Skeletal muscle satellite cell (primary cell): ENCODE results near the gene HSPBP1.

ENCODE experiments used
- H3K27me3 ChIP-seq: 2 replicates; pipeline ENCODE4 v1.7.0; 2013; ENCODE audit warnings: low read length; ENCODE audit not compliant: control insufficient read depth, insufficient read depth
- H3K36me3 ChIP-seq: 2 replicates; pipeline ENCODE4 v1.7.0; 2013; ENCODE audit warnings: mild to moderate bottlenecking, control low read depth, low read length; ENCODE audit not compliant: insufficient read depth
- H3K4me1 ChIP-seq: 2 replicates; pipeline ENCODE4 v1.7.0; 2013; ENCODE audit warnings: low read length; ENCODE audit not compliant: control insufficient read depth, insufficient read depth
- H3K4me2 ChIP-seq: 2 replicates; pipeline ENCODE4 v1.7.0; 2013; ENCODE audit warnings: mild to moderate bottlenecking, low read length
- H3K4me3 ChIP-seq: 2 replicates; pipeline ENCODE4 v1.7.0; 2013; ENCODE audit warnings: low read length
- H3K9ac ChIP-seq: 2 replicates; pipeline ENCODE4 v1.7.0; 2013; ENCODE audit warnings: mild to moderate bottlenecking, low read depth, low read length, moderate library complexity
- H3K9me3 ChIP-seq: replicated peaks from 2 replicates; pipeline ENCODE4 v1.7.0; 2013; ENCODE audit warnings: mild to moderate bottlenecking, control low read depth, low read length

The HSPBP1 gene

GRCh38 chr19:55284405-55285058 lies 4.6 kb upstream of the HSPBP1 start:
- no peaks in the 10 kb centered on the region for H3K36me3 ChIP-seq
- no peaks in the 10 kb centered on the region for H3K27me3 ChIP-seq
- H3K9ac ChIP-seq: no peak overlapping the region
- H3K4me2 ChIP-seq: peak overlapping the region; percentile 37
- H3K9me3 ChIP-seq: no peaks in the 10 kb centered on the region
- peaks cover 7% of the 10 kb centered on the region for H3K4me1 ChIP-seq
- peak overlapping the region; percentile 30 for H3K4me3 ChIP-seq

- no peak within 1 kb of the TSS for H3K9ac ChIP-seq
- H3K4me2 ChIP-seq: peak within 1 kb of the TSS; percentile 70
- no peaks in the 10 kb centered on the region for H3K9me3 ChIP-seq
- H3K36me3 ChIP-seq: no peaks in the 10 kb centered on the region
- H3K4me3 ChIP-seq: peak within 1 kb of the TSS; percentile 49
- no peaks in the 10 kb centered on the region for H3K27me3 ChIP-seq
- H3K4me1 ChIP-seq: peaks cover 11% of the 10 kb centered on the region
Measured at GRCh38 chr19:55283548-55284377, 3.9 kb upstream of the HSPBP1 start, which contains the start of gene BRSK1. Gene BRSK1 (plus strand): TSS chr19:55283997. CDS start chr19:55284443, 446 bp downstream.

- Histone ChIP-seq H3K4me1 (peaks cover 11% of the 10 kb centered on the region), H3K4me3 (peak overlapping the region; percentile 81), H3K4me2 (peak overlapping the region; percentile 93), H3K9ac (peak overlapping the region; percentile 76), H3K36me3 (peaks cover 8% of the 10 kb centered on the region), H3K27me3 (no peaks in the 10 kb centered on the region), H3K9me3 (no peaks in the 10 kb centered on the region)
Measured at GRCh38 chr19:55279340-55279739, 570 bp downstream of the HSPBP1 start.

GRCh38 chr19:55278391-55279135 lies 1.3 kb downstream of the HSPBP1 start:
- H3K4me3 ChIP-seq: peak overlapping the region; percentile 81
- peaks cover 11% of the 10 kb centered on the region for H3K4me1 ChIP-seq
- H3K36me3 ChIP-seq: peaks cover 8% of the 10 kb centered on the region
- H3K9ac ChIP-seq: no peak overlapping the region
- H3K27me3 ChIP-seq: no peaks in the 10 kb centered on the region
- no peaks in the 10 kb centered on the region for H3K9me3 ChIP-seq
- peak overlapping the region; percentile 93 for H3K4me2 ChIP-seq

- H3K27me3 ChIP-seq: no peaks in the 10 kb centered on the region
- H3K9ac ChIP-seq: no peak overlapping the region
- peaks cover 11% of the 10 kb centered on the region for H3K4me1 ChIP-seq
- no peaks in the 10 kb centered on the region for H3K9me3 ChIP-seq
- H3K36me3 ChIP-seq: peaks cover 13% of the 10 kb centered on the region
- no peak overlapping the region for H3K4me2 ChIP-seq
- H3K4me3 ChIP-seq: no peak overlapping the region
Measured at GRCh38 chr19:55277494-55277893, 2.4 kb downstream of the HSPBP1 start.

- Histone ChIP-seq H3K9me3 (no peaks in the 10 kb centered on the region), H3K4me3 (no peak overlapping the region), H3K36me3 (peaks cover 18% of the 10 kb centered on the region), H3K4me2 (no peak overlapping the region), H3K27me3 (no peaks in the 10 kb centered on the region), H3K9ac (no peak overlapping the region), H3K4me1 (peaks cover 11% of the 10 kb centered on the region)
Measured at GRCh38 chr19:55276720-55277430, 3.0 kb downstream of the HSPBP1 start.

- no peaks in the 10 kb centered on the region for H3K9me3 ChIP-seq
- H3K4me2 ChIP-seq: no peak overlapping the region
- H3K27me3 ChIP-seq: no peaks in the 10 kb centered on the region
- no peak overlapping the region for H3K4me3 ChIP-seq
- peaks cover 11% of the 10 kb centered on the region for H3K4me1 ChIP-seq
- H3K9ac ChIP-seq: no peak overlapping the region
- peaks cover 18% of the 10 kb centered on the region for H3K36me3 ChIP-seq
Measured at GRCh38 chr19:55275851-55276719, 3.8 kb downstream of the HSPBP1 start.

GRCh38 chr19:55273978-55274707 lies 5.8 kb downstream of the HSPBP1 start:
- Histone ChIP-seq H3K4me2 (no peak overlapping the region), H3K4me3 (no peak overlapping the region), H3K27me3 (no peaks in the 10 kb centered on the region), H3K9me3 (no peaks in the 10 kb centered on the region), H3K4me1 (peaks cover 2% of the 10 kb centered on the region), H3K9ac (no peak overlapping the region), H3K36me3 (peaks cover 18% of the 10 kb centered on the region)

GRCh38 chr19:55272142-55272541 lies 7.8 kb downstream of the HSPBP1 start:
- H3K36me3 ChIP-seq: peaks cover 14% of the 10 kb centered on the region
- no peak overlapping the region for H3K9ac ChIP-seq
- no peaks in the 10 kb centered on the region for H3K27me3 ChIP-seq

More at GRCh38 chr19:55272142-55272541, 7.8 kb downstream of the HSPBP1 start:
- no peak overlapping the region for H3K4me2 ChIP-seq
- H3K4me3 ChIP-seq: no peak overlapping the region
- no peaks in the 10 kb centered on the region for H3K9me3 ChIP-seq
- H3K4me1 ChIP-seq: no peaks in the 10 kb centered on the region
